ENCODE measurements around the gene PTPN2.

DNA sequence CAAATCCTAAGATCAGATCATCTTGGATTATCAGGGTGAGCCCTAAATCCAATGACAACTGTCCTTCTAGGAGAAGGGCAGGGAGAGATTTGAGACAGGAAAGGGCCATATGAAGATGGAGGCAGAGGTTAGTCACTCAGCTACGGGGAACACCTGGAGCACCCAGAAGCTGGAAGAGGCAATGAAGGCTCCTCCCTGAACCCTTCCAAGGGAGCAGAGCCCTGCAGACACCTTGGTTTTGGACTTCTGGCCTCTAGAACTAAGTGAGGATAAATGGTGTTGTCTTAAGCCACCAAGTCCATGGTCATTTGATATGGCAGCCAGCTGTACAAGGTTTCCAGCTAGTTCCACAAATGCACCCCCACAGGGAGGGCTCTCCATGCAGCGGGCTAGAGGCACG is 6.9 kb upstream of the PTPN2 start:
- TF ChIP-seq POLR2AphosphoS5 (IDR thresholded peaks at IDR 0.05; ENCODE audit: borderline replicate concordance, low read depth, low read length) (no peak), EZH2 (IDR thresholded peaks at IDR 0.05) (no peak)

Data from SK-N-MC (cell line).